ENCODE results near the gene CAMK2A.

DNA sequence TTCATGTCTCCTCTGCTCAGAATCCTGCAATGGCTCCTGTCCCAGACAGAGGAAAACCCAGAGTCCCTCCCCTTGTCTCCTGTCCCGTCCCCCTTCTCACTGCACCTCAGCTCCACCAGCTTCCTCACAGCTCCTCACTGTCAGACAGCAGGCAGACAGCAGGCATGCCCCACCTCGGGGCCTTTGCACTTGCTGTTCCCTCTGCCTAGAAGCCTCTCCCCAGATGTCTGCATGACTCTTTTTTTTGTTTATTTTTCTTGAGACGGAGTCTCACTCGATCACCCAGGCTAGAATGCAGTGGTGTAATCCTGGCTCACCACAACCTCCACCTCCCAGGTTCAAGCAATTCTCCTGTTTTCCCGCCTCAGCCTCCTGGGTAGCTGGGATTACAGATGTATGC lies 108.5 kb downstream of the CAMK2A start:
- TF ChIP-seq CTCF (conservative IDR thresholded peaks at IDR 0.05 in 1 of 2, IDR thresholded peaks at IDR 0.05 in 1 of 2; ENCODE audit: low read depth in 1 of 2, low read length in 2 of 2) (no peak), EZH2 (IDR thresholded peaks at IDR 0.05; ENCODE audit: low read length, missing control alignments) (no peak)

All from fibroblast of lung (primary cell).